OCI-LY7 (cell line): ENCODE measurements around the gene DTNB. TPM values are rescaled to one million over a fixed set of nuclear protein-coding genes. Genes with fewer than 3 reads are reported as not detected.

ENCODE experiments used
- BruUV-seq: library from RNA; stranded (reverse); fragments of 400-500 nt; replicated peaks from 2 replicates; lab custom pipeline; 2021; lab: Mats Ljungman, UMichigan
- CTCF ChIA-PET: fragments of 300-600 bp; sonication (Branson Sonifier 250); formaldehyde crosslinking; loops from one replicate; lab custom pipeline; 2022; ENCODE audit warnings: antibody characterized with exemption; ENCODE audit not compliant: unreplicated experiment; lab: Charles Lee
- POLR2A ChIA-PET: fragments of 300-600 bp; sonication (Branson Sonifier 250); formaldehyde crosslinking; loops from one replicate; lab custom pipeline; 2022; ENCODE audit warnings: antibody characterized with exemption; lab: Charles Lee
- DNase-seq: peaks from one replicate; pipeline ENCODE4 v3.0.0-alpha.2; 2015; ENCODE audit warnings: low spot score
- H2AFZ ChIP-seq: fragments of 200-600 bp; sonication (generic), shearing (Covaris generic); 2 replicates; pipeline ENCODE4 v1.6.1; 2014; ENCODE audit warnings: mild to moderate bottlenecking, antibody characterized with exemption, low read length, moderate library complexity
- H3K27ac ChIP-seq: fragments of 200-600 bp; sonication (generic); 2 replicates; pipeline ENCODE4 v1.5.1; 2014; ENCODE audit warnings: mixed run types, low read depth, mild to moderate bottlenecking, moderate library complexity, low read length, inconsistent platforms; ENCODE audit not compliant: poor library complexity, severe bottlenecking
- H3K36me3 ChIP-seq: fragments of 200-600 bp; sonication (generic); 2 replicates; pipeline ENCODE4 v1.6.1; 2014; ENCODE audit warnings: mild to moderate bottlenecking, antibody characterized with exemption, low read length, moderate library complexity, mixed read lengths; ENCODE audit not compliant: insufficient read depth
- H3K4me1 ChIP-seq: fragments of 200-600 bp; sonication (generic); 2 replicates; pipeline ENCODE4 v1.5.1; 2014; ENCODE audit warnings: mild to moderate bottlenecking, low read length; ENCODE audit not compliant: insufficient read depth, poor library complexity, severe bottlenecking
- H3K4me2 ChIP-seq: fragments of 200-600 bp; sonication (generic); 2 replicates; pipeline ENCODE4 v1.6.1; 2014; ENCODE audit warnings: mild to moderate bottlenecking, low read length
- H3K4me3 ChIP-seq: fragments of 200-600 bp; sonication (generic); 2 replicates; pipeline ENCODE4 v1.5.1; 2014; ENCODE audit warnings: mild to moderate bottlenecking, low read depth, low read length; ENCODE audit not compliant: poor library complexity, severe bottlenecking
- H3K79me2 ChIP-seq: fragments of 200-600 bp; sonication (generic); 2 replicates; pipeline ENCODE4 v1.6.1; 2016; ENCODE audit warnings: low read depth, mild to moderate bottlenecking, low read length, moderate library complexity, mixed read lengths; ENCODE audit not compliant: insufficient read depth
- H3K9me2 ChIP-seq: fragments of 200-600 bp; sonication (generic); 2 replicates; pipeline ENCODE4 v1.6.1; 2016; ENCODE audit warnings: mild to moderate bottlenecking, low read length, mixed read lengths; ENCODE audit not compliant: insufficient read depth
- H3K9me3 ChIP-seq: fragments of 200-600 bp; sonication (generic); 2 replicates; pipeline ENCODE4 v1.6.1; 2014; ENCODE audit warnings: mild to moderate bottlenecking, mixed run types, low read length, mixed read lengths
- H4K20me1 ChIP-seq: fragments of 200-600 bp; sonication (generic); 2 replicates; pipeline ENCODE4 v1.6.1; 2014; ENCODE audit warnings: mild to moderate bottlenecking, antibody characterized with exemption, low read length, moderate library complexity, mixed read lengths; ENCODE audit not compliant: insufficient read depth
- CTCF ChIP-seq: fragments of 200-600 bp; sonication (generic); conservative IDR thresholded peaks from 2 replicates; pipeline ENCODE4 v1.5.1; 2014; ENCODE audit warnings: mild to moderate bottlenecking, antibody characterized with exemption, low read length, moderate library complexity, mixed read lengths
- EZH2phosphoT487 ChIP-seq: fragments of 200-600 bp; sonication (generic); IDR thresholded peaks from 2 replicates; pipeline ENCODE4 v1.6.1; 2018; ENCODE audit warnings: low read depth, borderline replicate concordance, mild to moderate bottlenecking, mixed run types, antibody characterized with exemption, low read length, moderate library complexity, mixed read lengths
- intact Hi-C: fragments of 100-400 bp; cut with micrococcal nuclease; formaldehyde crosslinking; loops from one replicate; pipeline ENCODE4 v1.10.0; 2022; ENCODE audit not compliant: unreplicated experiment
- total RNA-seq, 2 experiments: library from RNA; depleted of rRNA in 1 of 2; stranded (reverse); fragments of >200 nt in 1 of 2; shearing (Covaris generic) in 1 of 2; gene quantifications; 2 replicates each; pipeline ENCODE4 v1.2.3, GENCODE V29; 2014 to 2022

DTNB gene
- total RNA-seq, 2 experiments from 2014 or later = 16.1 to 28.3 TPM

GRCh38 chr2:25521126-25521525, 152.3 kb downstream of the DTNB start:
- Histone ChIP-seq H3K9me2 (no peaks in the 10 kb centered on the region), H3K4me3 (no peak overlapping the region), H3K4me2 (peak overlapping the region; percentile 64), H2AFZ (peak overlapping the region; percentile 83; the same call in 1 of the 2 replicates), H4K20me1 (no peaks in the 10 kb centered on the region), H3K79me2 (no peaks in the 10 kb centered on the region), H3K36me3 (no peaks in the 10 kb centered on the region), H3K9me3 (no peaks in the 10 kb centered on the region; the same call in 1 of the 2 replicates), H3K4me1 (peaks cover 40% of the 10 kb centered on the region), H3K27ac (peak overlapping the region; percentile 56)
- ChIA-PET CTCF (interaction anchor here (1.2 kb wide), 1 partner anchor 46 kb away, joined by 3 read pairs; no protein-coding TSS in a partner anchor), POLR2A (interaction anchor here (0.7 to 1.2 kb wide), 4 partner anchors 20 to 158 kb away, joined by 3 to 4 read pairs (median 3); no protein-coding TSS in a partner anchor)
- no peak for DNase-seq
- TF ChIP-seq EZH2phosphoT487 (no peak), CTCF (no peak)
- BruUV-seq = no TSS peak
- intact Hi-C loops = loop anchor here (5.0 kb wide), 1 partner anchor 39 kb away; no protein-coding TSS in a partner anchor

- Histone ChIP-seq H4K20me1 (no peaks in the 10 kb centered on the region), H3K36me3 (no peaks in the 10 kb centered on the region), H3K4me3 (peak overlapping the region; percentile 5), H2AFZ (peak overlapping the region; percentile 20; the same call in 1 of the 2 replicates), H3K4me2 (peak overlapping the region; percentile 55), H3K9me2 (no peaks in the 10 kb centered on the region), H3K9me3 (no peaks in the 10 kb centered on the region; the same call in 1 of the 2 replicates), H3K4me1 (peaks cover 59% of the 10 kb centered on the region), H3K27ac (no peak overlapping the region), H3K79me2 (no peaks in the 10 kb centered on the region)
- ChIA-PET CTCF (no interaction called here), POLR2A (interaction anchor here (1.1 kb wide), 2 partner anchors 14 to 97 kb away, joined by 4 to 5 read pairs; no protein-coding TSS in a partner anchor)
- intact Hi-C loops = no loop called here
- peak; percentile 57 for DNase-seq
- TF ChIP-seq EZH2phosphoT487 (no peak), CTCF (no peak)
- no TSS peak for BruUV-seq
These were observed 155.7 kb downstream of the DTNB start for GRCh38 chr2:25517701-25518100.

- H3K4me3 ChIP-seq = peak overlapping the region; percentile 11
- no peaks in the 10 kb centered on the region for H3K79me2 ChIP-seq
- no peak for TF ChIP-seq CTCF
- no peak for TF ChIP-seq EZH2phosphoT487
- H4K20me1 ChIP-seq = no peaks in the 10 kb centered on the region
- H3K9me2 ChIP-seq = no peaks in the 10 kb centered on the region
- no peaks in the 10 kb centered on the region; the same call in 1 of the 2 replicates for H3K9me3 ChIP-seq
- H2AFZ ChIP-seq = peak overlapping the region; percentile 51; the same call in 1 of the 2 replicates
- ChIA-PET CTCF (interaction anchor here (1.0 kb wide), 1 partner anchor 152 kb away, joined by 4 read pairs; no protein-coding TSS in a partner anchor), POLR2A (interaction anchor here (0.6 to 1.1 kb wide), 4 partner anchors 42 to 171 kb away, joined by 3 to 7 read pairs (median 4); no protein-coding TSS in a partner anchor)
- intact Hi-C loops = no loop called here
- H3K4me1 ChIP-seq = peaks cover 41% of the 10 kb centered on the region
- peak overlapping the region; percentile 39 for H3K4me2 ChIP-seq
- BruUV-seq = no TSS peak
- peak overlapping the region; percentile 1 for H3K27ac ChIP-seq
- no peak for DNase-seq
- H3K36me3 ChIP-seq = no peaks in the 10 kb centered on the region
These were observed 159.2 kb downstream of the DTNB start for GRCh38 chr2:25514043-25514637.
